GM12873 (cell line): ENCODE results near the gene TUBB1.

Experiments used
- CTCF ChIP-seq: IDR thresholded peaks from 2 replicates; pipeline ENCODE4 v1.5.1; 2012; ENCODE audit warnings: low read depth, mild to moderate bottlenecking, moderate library complexity, low read length, control low read depth; ENCODE audit not compliant: insufficient read depth; ENCODE audit errors: missing control alignments

Gene TUBB1

GRCh38 chr20:59004493-59004762 is 14.8 kb upstream of the TUBB1 start:
- no peak for TF ChIP-seq CTCF

- TF ChIP-seq CTCF = no peak
Observed at GRCh38 chr20:59004763-59005522, 14.3 kb upstream of the TUBB1 start.

GRCh38 chr20:59005523-59006166 is 13.6 kb upstream of the TUBB1 start:
- no peak for TF ChIP-seq CTCF

- no peak for TF ChIP-seq CTCF
Observed at GRCh38 chr20:59006167-59006863, 12.9 kb upstream of the TUBB1 start.

GRCh38 chr20:59006864-59007664 is 12.2 kb upstream of the TUBB1 start, which contains the start of gene CTSZ:
TSS of gene CTSZ (minus strand) at chr20:59007254. CDS start at chr20:59007128, 126 bp downstream.
- no peak for TF ChIP-seq CTCF

- no peak for TF ChIP-seq CTCF
Observed at GRCh38 chr20:59007665-59008511, 11.3 kb upstream of the TUBB1 start.
